ENCODE results near the gene FIGNL1.
"Not testable (repeated sequence)": the region's sequence is repeated elsewhere in the genome, so short reads cannot be mapped to it uniquely, and the experiment has no call there.

FIGNL1 gene

GRCh38 chr7:50461695-50462094 lies 11.5 kb upstream of the FIGNL1 start:
- ATAC-seq (ENCODE audit: low read depth) (no peak), DNase-seq (ENCODE audit: low spot score) (no peak)
- no peak overlapping the region for H3K27ac ChIP-seq (ENCODE audit: poor library complexity, severe bottlenecking)
- H3K4me3 ChIP-seq (ENCODE audit: severe bottlenecking) = no peak overlapping the region
- no peaks in the 10 kb centered on the region for H3K4me1 ChIP-seq (ENCODE audit: insufficient read depth, poor library complexity, severe bottlenecking)
- no peaks in the 10 kb centered on the region for H3K36me3 ChIP-seq (ENCODE audit: low read depth)
- TF ChIP-seq, protein P1, sequence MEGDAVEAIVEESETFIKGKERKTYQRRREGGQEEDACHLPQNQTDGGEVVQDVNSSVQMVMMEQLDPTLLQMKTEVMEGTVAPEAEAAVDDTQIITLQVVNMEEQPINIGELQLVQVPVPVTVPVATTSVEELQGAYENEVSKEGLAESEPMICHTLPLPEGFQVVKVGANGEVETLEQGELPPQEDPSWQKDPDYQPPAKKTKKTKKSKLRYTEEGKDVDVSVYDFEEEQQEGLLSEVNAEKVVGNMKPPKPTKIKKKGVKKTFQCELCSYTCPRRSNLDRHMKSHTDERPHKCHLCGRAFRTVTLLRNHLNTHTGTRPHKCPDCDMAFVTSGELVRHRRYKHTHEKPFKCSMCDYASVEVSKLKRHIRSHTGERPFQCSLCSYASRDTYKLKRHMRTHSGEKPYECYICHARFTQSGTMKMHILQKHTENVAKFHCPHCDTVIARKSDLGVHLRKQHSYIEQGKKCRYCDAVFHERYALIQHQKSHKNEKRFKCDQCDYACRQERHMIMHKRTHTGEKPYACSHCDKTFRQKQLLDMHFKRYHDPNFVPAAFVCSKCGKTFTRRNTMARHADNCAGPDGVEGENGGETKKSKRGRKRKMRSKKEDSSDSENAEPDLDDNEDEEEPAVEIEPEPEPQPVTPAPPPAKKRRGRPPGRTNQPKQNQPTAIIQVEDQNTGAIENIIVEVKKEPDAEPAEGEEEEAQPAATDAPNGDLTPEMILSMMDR (IDR thresholded peaks at IDR 0.05; ENCODE audit: poor library complexity, severe bottlenecking) = no peak
- no peaks in the 10 kb centered on the region for H3K9me3 ChIP-seq (ENCODE audit: severe bottlenecking)
- H3K27me3 ChIP-seq (ENCODE audit: insufficient read depth, poor library complexity, severe bottlenecking) = no peaks in the 10 kb centered on the region

- ATAC-seq (ENCODE audit: low read depth); H3K4me1 ChIP-seq (ENCODE audit: insufficient read depth, poor library complexity, severe bottlenecking); H3K27me3 ChIP-seq (ENCODE audit: insufficient read depth, poor library complexity, severe bottlenecking); H3K27ac ChIP-seq (ENCODE audit: poor library complexity, severe bottlenecking); H3K36me3 ChIP-seq (ENCODE audit: low read depth); DNase-seq (ENCODE audit: low spot score); H3K4me3 ChIP-seq (ENCODE audit: severe bottlenecking); H3K9me3 ChIP-seq (ENCODE audit: severe bottlenecking): not testable (repeated sequence)
Measured at GRCh38 chr7:50459183-50459582, 9.0 kb upstream of the FIGNL1 start.

DNA sequence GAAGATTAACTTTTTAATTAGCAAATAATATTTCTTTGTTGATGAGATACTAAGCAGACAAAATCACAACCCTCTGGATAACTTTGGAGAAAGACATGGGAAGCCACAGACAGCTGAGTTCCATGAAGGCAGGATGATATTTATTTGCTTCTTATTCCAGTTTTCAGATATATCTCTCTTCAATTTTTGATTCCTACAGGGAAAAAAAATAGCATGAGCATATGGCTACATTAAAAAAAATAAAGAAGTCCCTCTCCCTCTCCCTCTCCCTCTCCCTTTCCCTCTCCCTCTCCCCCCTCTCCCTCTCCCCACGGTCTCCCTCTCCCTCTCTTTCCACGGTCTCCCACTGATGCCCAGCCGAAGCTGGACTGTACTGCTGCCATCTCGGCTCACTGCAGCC lies 8.5 kb upstream of the FIGNL1 start:
- not testable (repeated sequence) for H3K27me3 ChIP-seq (ENCODE audit: insufficient read depth, poor library complexity, severe bottlenecking); H3K4me1 ChIP-seq (ENCODE audit: insufficient read depth, poor library complexity, severe bottlenecking); H3K9me3 ChIP-seq (ENCODE audit: severe bottlenecking); ATAC-seq (ENCODE audit: low read depth); H3K27ac ChIP-seq (ENCODE audit: poor library complexity, severe bottlenecking); DNase-seq (ENCODE audit: low spot score); H3K36me3 ChIP-seq (ENCODE audit: low read depth); H3K4me3 ChIP-seq (ENCODE audit: severe bottlenecking)

GRCh38 chr7:50456371-50457123 lies 6.4 kb upstream of the FIGNL1 start:
- Histone ChIP-seq H3K9me3 (ENCODE audit: severe bottlenecking) (no peaks in the 10 kb centered on the region), H3K36me3 (ENCODE audit: low read depth) (no peaks in the 10 kb centered on the region), H3K4me3 (ENCODE audit: severe bottlenecking) (no peak overlapping the region), H3K27ac (ENCODE audit: poor library complexity, severe bottlenecking) (no peak overlapping the region), H3K4me1 (ENCODE audit: insufficient read depth, poor library complexity, severe bottlenecking) (no peaks in the 10 kb centered on the region), H3K27me3 (ENCODE audit: insufficient read depth, poor library complexity, severe bottlenecking) (no peaks in the 10 kb centered on the region)
- no peak for DNase-seq (ENCODE audit: low spot score)
- TF ChIP-seq, protein P1 (IDR thresholded peaks at IDR 0.05; ENCODE audit: poor library complexity, severe bottlenecking) = no peak
- no peak for ATAC-seq (ENCODE audit: low read depth)

DNA sequence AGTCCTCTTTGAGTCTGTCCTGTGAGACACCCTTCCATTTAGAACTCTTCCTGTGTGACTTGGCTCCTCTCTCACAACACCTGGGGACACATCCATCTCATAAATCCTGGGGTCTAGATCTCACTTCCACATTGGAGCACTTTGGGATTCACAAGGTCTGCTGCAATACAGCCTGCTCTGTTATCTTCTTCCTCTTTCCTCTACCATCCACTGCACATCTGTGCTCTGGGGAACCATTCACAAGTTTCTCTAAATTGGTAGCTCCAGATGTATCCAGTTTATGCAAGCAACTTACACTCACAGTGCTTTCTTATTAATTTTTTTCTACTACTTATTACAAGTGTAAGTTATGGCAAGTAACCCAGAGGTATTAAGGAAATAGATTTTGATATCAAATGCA lies 5.5 kb upstream of the FIGNL1 start:
- Histone ChIP-seq H3K27me3 (ENCODE audit: insufficient read depth, poor library complexity, severe bottlenecking) (no peaks in the 10 kb centered on the region), H3K27ac (ENCODE audit: poor library complexity, severe bottlenecking) (no peak overlapping the region), H3K4me1 (ENCODE audit: insufficient read depth, poor library complexity, severe bottlenecking) (no peaks in the 10 kb centered on the region), H3K9me3 (ENCODE audit: severe bottlenecking) (no peaks in the 10 kb centered on the region), H3K4me3 (ENCODE audit: severe bottlenecking) (no peak overlapping the region), H3K36me3 (ENCODE audit: low read depth) (no peaks in the 10 kb centered on the region)
- DNase-seq (ENCODE audit: low spot score) (no peak), ATAC-seq (ENCODE audit: low read depth) (no peak)
- TF ChIP-seq, protein P1 (IDR thresholded peaks at IDR 0.05; ENCODE audit: poor library complexity, severe bottlenecking) = no peak

DNA sequence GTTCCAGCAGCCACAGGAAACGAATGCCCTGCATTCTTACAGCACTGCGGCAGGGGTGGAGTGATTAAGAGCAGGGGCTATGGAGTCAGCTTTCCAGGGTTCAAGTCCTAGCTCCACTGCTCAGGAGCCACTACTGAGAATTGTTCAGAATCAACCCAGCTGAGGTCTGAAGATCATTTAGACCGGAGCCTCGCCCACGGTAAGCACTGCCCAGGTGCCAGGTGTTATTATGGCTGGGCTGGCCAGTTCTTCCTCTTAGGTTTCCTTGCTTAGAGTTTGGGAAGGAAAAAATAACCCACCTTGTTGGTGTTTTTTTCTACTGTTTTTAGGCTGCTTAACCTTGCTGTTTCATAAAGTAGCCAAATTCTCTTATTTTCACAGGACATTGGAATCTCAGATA lies 4.8 kb upstream of the FIGNL1 start:
- H3K4me1 ChIP-seq (ENCODE audit: insufficient read depth, poor library complexity, severe bottlenecking) = no peaks in the 10 kb centered on the region
- no peak overlapping the region for H3K27ac ChIP-seq (ENCODE audit: poor library complexity, severe bottlenecking)
- TF ChIP-seq, protein P1 (IDR thresholded peaks at IDR 0.05; ENCODE audit: poor library complexity, severe bottlenecking) = no peak
- H3K9me3 ChIP-seq (ENCODE audit: severe bottlenecking) = no peaks in the 10 kb centered on the region
- ATAC-seq (ENCODE audit: low read depth) (no peak), DNase-seq (ENCODE audit: low spot score) (no peak)
- H3K4me3 ChIP-seq (ENCODE audit: severe bottlenecking) = no peak overlapping the region
- no peaks in the 10 kb centered on the region for H3K27me3 ChIP-seq (ENCODE audit: insufficient read depth, poor library complexity, severe bottlenecking)
- H3K36me3 ChIP-seq (ENCODE audit: low read depth) = no peaks in the 10 kb centered on the region
